ENCODE results near the gene PHACTR1. TPM values are rescaled to one million over a fixed set of nuclear protein-coding genes. Genes with fewer than 3 reads are reported as not detected.

PHACTR1 gene
- total RNA-seq, 1 experiment from 2014 or later = 0.21 TPM

DNA sequence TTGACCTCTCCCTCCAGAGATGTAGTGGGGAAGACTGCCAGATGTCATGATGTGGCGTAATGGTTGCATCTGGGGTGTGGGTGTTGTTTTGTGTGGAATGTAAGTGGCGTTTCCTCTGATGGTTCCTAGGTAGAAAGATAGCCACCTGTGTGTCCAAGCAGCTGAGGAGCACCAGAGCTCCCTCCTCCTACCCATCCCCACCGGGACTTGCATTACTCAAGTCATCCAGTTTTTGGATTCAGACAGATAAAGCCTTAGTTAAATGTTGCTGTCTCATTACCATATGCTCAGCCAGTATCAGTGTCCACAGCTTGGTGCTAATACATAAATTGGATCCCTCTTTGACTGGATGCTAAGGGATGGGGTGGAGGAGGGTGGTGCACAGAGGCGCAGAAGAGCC, 329.5 kb downstream of the PHACTR1 start:
- TF ChIP-seq, protein P1, sequence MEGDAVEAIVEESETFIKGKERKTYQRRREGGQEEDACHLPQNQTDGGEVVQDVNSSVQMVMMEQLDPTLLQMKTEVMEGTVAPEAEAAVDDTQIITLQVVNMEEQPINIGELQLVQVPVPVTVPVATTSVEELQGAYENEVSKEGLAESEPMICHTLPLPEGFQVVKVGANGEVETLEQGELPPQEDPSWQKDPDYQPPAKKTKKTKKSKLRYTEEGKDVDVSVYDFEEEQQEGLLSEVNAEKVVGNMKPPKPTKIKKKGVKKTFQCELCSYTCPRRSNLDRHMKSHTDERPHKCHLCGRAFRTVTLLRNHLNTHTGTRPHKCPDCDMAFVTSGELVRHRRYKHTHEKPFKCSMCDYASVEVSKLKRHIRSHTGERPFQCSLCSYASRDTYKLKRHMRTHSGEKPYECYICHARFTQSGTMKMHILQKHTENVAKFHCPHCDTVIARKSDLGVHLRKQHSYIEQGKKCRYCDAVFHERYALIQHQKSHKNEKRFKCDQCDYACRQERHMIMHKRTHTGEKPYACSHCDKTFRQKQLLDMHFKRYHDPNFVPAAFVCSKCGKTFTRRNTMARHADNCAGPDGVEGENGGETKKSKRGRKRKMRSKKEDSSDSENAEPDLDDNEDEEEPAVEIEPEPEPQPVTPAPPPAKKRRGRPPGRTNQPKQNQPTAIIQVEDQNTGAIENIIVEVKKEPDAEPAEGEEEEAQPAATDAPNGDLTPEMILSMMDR (IDR thresholded peaks at IDR 0.05; ENCODE audit: unreplicated experiment) = no peak
- BruUV-seq (replicated peaks) = no TSS peak
- no peak for DNase-seq
- intact Hi-C loops (cut with micrococcal nuclease; ENCODE audit: unreplicated experiment) = no loop called here
- CTCF ChIA-PET = no interaction called here
- Mint-ChIP-seq H3K4me3 (ENCODE audit: low read depth, unreplicated experiment) (no peak overlapping the region), H3K36me3 (ENCODE audit: insufficient read depth, unreplicated experiment) (no peaks in the 10 kb centered on the region), H3K9me3 (ENCODE audit: low read depth, unreplicated experiment) (no peaks in the 10 kb centered on the region), H3K27me3 (ENCODE audit: unreplicated experiment) (peaks cover 15% of the 10 kb centered on the region), H3K4me1 (ENCODE audit: low read depth, unreplicated experiment) (no peaks in the 10 kb centered on the region), H3K27ac (ENCODE audit: unreplicated experiment) (no peak overlapping the region)

DNA sequence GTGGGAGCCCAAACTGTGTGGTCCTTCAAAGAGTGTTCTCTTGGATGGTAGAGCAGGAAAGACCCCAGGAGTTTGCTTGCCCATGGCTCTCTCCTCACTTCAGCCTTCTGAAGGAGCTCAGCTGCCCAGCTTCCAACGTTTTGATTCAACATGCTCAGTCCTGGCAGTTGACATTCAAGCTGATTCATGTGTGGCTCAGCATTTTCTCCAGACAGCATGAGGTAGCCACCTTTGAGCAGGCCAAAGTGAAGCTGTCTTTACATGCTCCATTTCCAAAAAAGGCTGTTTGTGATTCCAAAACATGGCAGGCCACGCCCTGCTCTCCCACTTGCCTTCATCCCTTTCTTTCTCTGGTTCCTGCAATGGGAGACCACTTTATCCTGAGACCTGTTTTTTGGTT, 331.5 kb downstream of the PHACTR1 start:
- CTCF ChIA-PET = no interaction called here
- no peaks in the 10 kb centered on the region for H3K36me3 Mint-ChIP-seq (ENCODE audit: insufficient read depth, unreplicated experiment)
- H3K27me3 Mint-ChIP-seq (ENCODE audit: unreplicated experiment) = peaks cover 35% of the 10 kb centered on the region
- no peak overlapping the region for H3K4me3 Mint-ChIP-seq (ENCODE audit: low read depth, unreplicated experiment)
- no peaks in the 10 kb centered on the region for H3K4me1 Mint-ChIP-seq (ENCODE audit: low read depth, unreplicated experiment)
- no peak overlapping the region for H3K27ac Mint-ChIP-seq (ENCODE audit: unreplicated experiment)
- intact Hi-C loops (cut with micrococcal nuclease; ENCODE audit: unreplicated experiment) = no loop called here
- no TSS peak for BruUV-seq (replicated peaks)
- H3K9me3 Mint-ChIP-seq (ENCODE audit: low read depth, unreplicated experiment) = no peaks in the 10 kb centered on the region
- no peak for DNase-seq
- TF ChIP-seq, protein P1 (IDR thresholded peaks at IDR 0.05; ENCODE audit: unreplicated experiment) = no peak

DNA sequence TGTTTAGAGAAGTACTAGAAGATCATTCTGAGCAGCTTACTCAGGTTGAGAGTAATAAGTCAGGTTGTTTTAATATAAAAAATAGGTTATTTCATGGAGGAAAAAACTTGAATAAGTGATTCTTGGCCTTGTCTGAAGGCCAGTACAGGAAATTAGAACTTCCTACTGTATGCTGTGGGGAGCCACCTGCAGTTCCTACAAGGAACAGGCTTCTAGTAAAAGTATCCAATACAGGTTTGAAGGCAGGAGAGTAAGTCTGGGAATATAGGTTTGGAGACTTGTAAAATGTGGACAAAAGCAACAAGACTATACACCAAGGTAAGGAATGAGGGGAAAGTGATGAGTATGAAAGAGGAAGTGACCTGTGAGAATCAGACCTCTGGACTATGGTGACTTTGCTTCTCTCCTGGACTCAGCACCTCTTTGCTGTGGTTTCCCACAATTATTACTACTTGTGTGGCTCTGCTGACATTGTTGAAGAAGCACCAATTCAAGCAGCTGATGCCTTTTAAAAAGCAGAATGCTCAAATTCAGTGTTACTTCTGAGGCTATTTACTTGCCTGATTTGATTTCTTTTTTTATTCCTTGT, 333.2 kb downstream of the PHACTR1 start:
- BruUV-seq (replicated peaks) = no TSS peak
- Mint-ChIP-seq H3K4me3 (ENCODE audit: low read depth, unreplicated experiment) (no peak overlapping the region), H3K36me3 (ENCODE audit: insufficient read depth, unreplicated experiment) (no peaks in the 10 kb centered on the region), H3K27ac (ENCODE audit: unreplicated experiment) (no peak overlapping the region), H3K27me3 (ENCODE audit: unreplicated experiment) (peaks cover 52% of the 10 kb centered on the region), H3K4me1 (ENCODE audit: low read depth, unreplicated experiment) (no peaks in the 10 kb centered on the region), H3K9me3 (ENCODE audit: low read depth, unreplicated experiment) (no peaks in the 10 kb centered on the region)
- DNase-seq = no peak
- TF ChIP-seq, protein P1 (IDR thresholded peaks at IDR 0.05; ENCODE audit: unreplicated experiment) = no peak
- intact Hi-C loops (cut with micrococcal nuclease; ENCODE audit: unreplicated experiment) = no loop called here
- CTCF ChIA-PET = no interaction called here

DNA sequence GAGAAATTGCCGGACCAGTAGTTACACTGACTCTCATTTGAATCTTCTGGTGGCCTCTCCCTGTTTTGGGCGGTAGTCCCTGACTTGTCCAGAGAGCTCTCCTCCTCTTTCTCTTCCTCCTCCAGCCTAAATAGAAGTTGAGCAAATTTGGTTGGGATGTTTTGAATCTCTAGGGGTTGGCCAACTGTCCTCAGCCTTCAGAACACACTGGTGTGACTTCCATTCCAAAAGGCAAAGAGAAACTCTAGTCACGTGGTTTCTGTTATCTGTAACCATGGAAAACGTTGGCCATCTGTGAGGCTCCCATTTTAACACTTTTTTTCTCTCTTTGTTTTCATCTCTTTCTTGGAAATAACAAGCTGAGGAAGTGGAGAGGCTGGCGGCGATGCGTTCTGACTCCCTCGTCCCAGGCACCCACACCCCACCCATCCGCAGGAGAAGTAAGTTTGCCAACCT, 336.5 kb downstream of the PHACTR1 start:
- Mint-ChIP-seq H3K9me3 (ENCODE audit: low read depth, unreplicated experiment) (no peaks in the 10 kb centered on the region), H3K4me3 (ENCODE audit: low read depth, unreplicated experiment) (no peak overlapping the region), H3K36me3 (ENCODE audit: insufficient read depth, unreplicated experiment) (no peaks in the 10 kb centered on the region), H3K4me1 (ENCODE audit: low read depth, unreplicated experiment) (no peaks in the 10 kb centered on the region), H3K27ac (ENCODE audit: unreplicated experiment) (no peak overlapping the region), H3K27me3 (ENCODE audit: unreplicated experiment) (peaks cover 75% of the 10 kb centered on the region)
- CTCF ChIA-PET = interaction anchor here (0.7 kb wide), 1 partner anchor 364 kb away, joined by 3 read pairs; no protein-coding TSS in a partner anchor
- no TSS peak for BruUV-seq (replicated peaks)
- intact Hi-C loops (cut with micrococcal nuclease; ENCODE audit: unreplicated experiment) = no loop called here
- DNase-seq = no peak
- TF ChIP-seq, protein P1 (IDR thresholded peaks at IDR 0.05; ENCODE audit: unreplicated experiment) = no peak

Measured in Calu3 (cell line).